H1 (cell line): ENCODE results near the gene GUCY1B1. TPM values are rescaled to one million over a fixed set of nuclear protein-coding genes. Genes with fewer than 3 reads are reported as not detected.

Experiments used
- CTCF ChIA-PET: fragments of 300-600 bp; sonication (Branson Sonifier 250); formaldehyde crosslinking; loops from one replicate; lab custom pipeline; 2021; ENCODE audit not compliant: partially characterized antibody; lab: Charles Lee
- POLR2A ChIA-PET: fragments of 300-600 bp; sonication (Branson Sonifier 250); formaldehyde crosslinking; loops from one replicate; lab custom pipeline; 2021; ENCODE audit warnings: inconsistent platforms; ENCODE audit not compliant: partially characterized antibody; lab: Charles Lee
- DNase-seq, 2 experiments: peaks; one replicate each; pipeline versions ENCODE4 v3.0.0 to v3.0.0-alpha.2; 2010 to 2022; ENCODE audit warnings: low spot score in 2 of 2, low read depth in 1 of 2, mixed read lengths in 1 of 2
- FAIRE-seq: peaks from 2 replicates; lab custom pipeline; 2011; peaks lifted over from hg19 to GRCh38; lab: Jason Lieb, UNC
- H2AFZ ChIP-seq: 2 replicates; pipeline ENCODE4 v1.8.1; 2012; ENCODE audit warnings: low read length, inconsistent platforms
- H2AK5ac ChIP-seq: 2 replicates; pipeline ENCODE4 v1.6.1; 2013; ENCODE audit warnings: low read depth, low read length
- H2BK120ac ChIP-seq: replicated peaks from 2 replicates; pipeline ENCODE3; 2013; ENCODE audit warnings: low read depth, low read length, inconsistent platforms
- H2BK12ac ChIP-seq: 2 replicates; pipeline ENCODE4 v1.6.1; 2013; ENCODE audit warnings: low read depth, low read length
- H2BK15ac ChIP-seq: 2 replicates; pipeline ENCODE4 v1.6.1; 2013; ENCODE audit warnings: low read length
- H2BK20ac ChIP-seq: 2 replicates; pipeline ENCODE4 v1.6.1; 2013; ENCODE audit warnings: low read length
- H2BK5ac ChIP-seq: 2 replicates; pipeline ENCODE4 v1.6.1; 2013; ENCODE audit warnings: low read depth, low read length
- H3K14ac ChIP-seq: 2 replicates; pipeline ENCODE4 v1.6.1; 2013; ENCODE audit warnings: inconsistent platforms; ENCODE audit not compliant: insufficient read length
- H3K18ac ChIP-seq: 2 replicates; pipeline ENCODE4 v1.6.1; 2013; ENCODE audit warnings: low read length; ENCODE audit errors: extremely low read depth
- H3K23ac ChIP-seq: 2 replicates; pipeline ENCODE4 v1.6.1; 2013; ENCODE audit warnings: inconsistent platforms; ENCODE audit not compliant: insufficient read length
- H3K23me2 ChIP-seq: 2 replicates; pipeline ENCODE4 v1.6.1; 2013; ENCODE audit warnings: low read depth, low read length
- H3K27ac ChIP-seq: 2 replicates; pipeline ENCODE4 v1.6.1; 2011; ENCODE audit warnings: low read depth, low read length, inconsistent platforms
- H3K27me3 ChIP-seq, 4 experiments: replicated peaks in 1 of 4; 1 replicate in 1 of 4; 2 replicates in 3 of 4; pipeline versions ENCODE4 v1.6.1 to v1.8.1; 2011 to 2013; ENCODE audit warnings: low read length in 3 of 4, mild to moderate bottlenecking in 3 of 4, inconsistent platforms in 2 of 4, mixed read lengths in 2 of 4, moderate library complexity in 1 of 4; ENCODE audit not compliant: control insufficient read depth in 3 of 4, insufficient read depth in 3 of 4; ENCODE audit errors: extremely low read depth in 1 of 4
- H3K36me3 ChIP-seq, 4 experiments: 2 replicates each; pipeline versions ENCODE4 v1.6.1 to v1.8.1; 2011 to 2013; ENCODE audit warnings: mild to moderate bottlenecking in 4 of 4, low read length in 3 of 4, moderate library complexity in 2 of 4, control low read depth in 1 of 4, inconsistent platforms in 1 of 4; ENCODE audit not compliant: insufficient read depth in 4 of 4, control insufficient read depth in 2 of 4
- H3K4ac ChIP-seq: replicated peaks from 2 replicates; pipeline ENCODE3; 2013; ENCODE audit warnings: low read length, low read depth, mixed read lengths, inconsistent platforms; ENCODE audit not compliant: insufficient read length
- H3K4me1 ChIP-seq, 4 experiments: replicated peaks in 1 of 4; 1 replicate in 1 of 4; 2 replicates in 3 of 4; pipeline versions ENCODE4 v1.6.1 to v1.8.1; 2011 to 2013; ENCODE audit warnings: low read length in 3 of 4, inconsistent platforms in 2 of 4, mixed read lengths in 1 of 4; ENCODE audit not compliant: insufficient read depth in 4 of 4, control insufficient read depth in 3 of 4
- H3K4me2 ChIP-seq, 2 experiments: 2 replicates each; pipeline versions ENCODE4 v1.6.1 to v1.8.1; 2011 to 2013; ENCODE audit warnings: low read depth in 2 of 2, low read length in 2 of 2, control low read depth in 1 of 2, inconsistent platforms in 1 of 2, mild to moderate bottlenecking in 1 of 2; ENCODE audit not compliant: insufficient read depth in 1 of 2
- H3K4me3 ChIP-seq, 4 experiments: fragments of 200-600, 300-600 bp in 1 of 4; sonication (generic), shearing (Covaris generic), sonication (Bioruptor Twin) in 1 of 4; 2 replicates each; pipeline versions ENCODE4 v1.5.1 to v1.8.1; 2011 to 2016; ENCODE audit warnings: low read length in 4 of 4, low read depth in 3 of 4, control low read depth in 2 of 4, inconsistent platforms in 2 of 4, mild to moderate bottlenecking in 2 of 4, mixed read lengths in 1 of 4, moderate library complexity in 1 of 4; ENCODE audit not compliant: insufficient read depth in 2 of 4; ENCODE audit errors: extremely low read depth in 1 of 4
- H3K56ac ChIP-seq: replicated peaks from 2 replicates; pipeline ENCODE3; 2013; ENCODE audit warnings: low read depth, mild to moderate bottlenecking, mixed read lengths, low read length, inconsistent platforms; ENCODE audit not compliant: insufficient read length
- H3K79me1 ChIP-seq: 2 replicates; pipeline ENCODE4 v1.6.1; 2013; ENCODE audit warnings: low read depth, low read length, control low read depth
- H3K79me2 ChIP-seq, 2 experiments: 2 replicates each; pipeline versions ENCODE4 v1.6.1 to v1.8.1; 2012 to 2013; ENCODE audit warnings: low read length in 2 of 2, mild to moderate bottlenecking in 2 of 2, inconsistent platforms in 1 of 2; ENCODE audit not compliant: insufficient read depth in 2 of 2, control insufficient read depth in 1 of 2
- H3K9ac ChIP-seq, 4 experiments: replicated peaks in 1 of 4; 1 replicate in 1 of 4; 2 replicates in 3 of 4; pipeline versions ENCODE4 v1.6.1 to v1.8.1; 2011 to 2013; ENCODE audit warnings: low read depth in 3 of 4, low read length in 3 of 4, control low read depth in 2 of 4, mild to moderate bottlenecking in 2 of 4, moderate library complexity in 2 of 4, inconsistent platforms in 1 of 4; ENCODE audit errors: extremely low read depth in 1 of 4
- H3K9me3 ChIP-seq, 2 experiments: 2 replicates each; pipeline versions ENCODE4 v1.6.1 to v1.8.1; 2012 to 2013; ENCODE audit warnings: mild to moderate bottlenecking in 2 of 2, moderate library complexity in 2 of 2, control low read depth in 1 of 2, inconsistent platforms in 1 of 2, low read depth in 1 of 2, low read length in 1 of 2, mixed read lengths in 1 of 2; ENCODE audit not compliant: insufficient read depth in 2 of 2
- H4K20me1 ChIP-seq, 2 experiments: replicated peaks in 1 of 2; 2 replicates each; pipeline versions ENCODE3 to v1.8.1; 2011 to 2013; ENCODE audit warnings: inconsistent platforms in 2 of 2, low read length in 2 of 2, mild to moderate bottlenecking in 1 of 2; ENCODE audit not compliant: insufficient read depth in 2 of 2, control insufficient read depth in 1 of 2
- H4K5ac ChIP-seq: 2 replicates; pipeline ENCODE4 v1.6.1; 2013; ENCODE audit warnings: low read length, low read depth, mixed read lengths, inconsistent platforms; ENCODE audit not compliant: insufficient read length
- H4K8ac ChIP-seq: 2 replicates; pipeline ENCODE4 v1.8.0; 2013; ENCODE audit warnings: mild to moderate bottlenecking, moderate library complexity, low read length, inconsistent platforms; ENCODE audit not compliant: insufficient read depth; ENCODE audit errors: extremely low read depth
- H4K91ac ChIP-seq: replicated peaks from 2 replicates; pipeline ENCODE3; 2013; ENCODE audit warnings: low read length, mixed read lengths, inconsistent platforms; ENCODE audit not compliant: insufficient read length
- BACH1 ChIP-seq: IDR thresholded peaks from 2 replicates; pipeline ENCODE4 v1.6.1; 2012; ENCODE audit warnings: low read length, improper control_type of control experiment
- CEBPB ChIP-seq: IDR thresholded peaks from 2 replicates; pipeline ENCODE4 v1.6.1; 2012; ENCODE audit warnings: low read depth, low read length
- CTCF ChIP-seq, 3 experiments: IDR thresholded peaks; 1 replicate in 2 of 3; 2 replicates in 1 of 3; pipeline versions ENCODE4 v1.5.1 to v1.6.1; 2011; ENCODE audit warnings: low read length in 3 of 3, mild to moderate bottlenecking in 3 of 3, inconsistent platforms in 2 of 3, low read depth in 1 of 3, moderate library complexity in 1 of 3; ENCODE audit not compliant: insufficient read depth in 1 of 3; ENCODE audit errors: control extremely low read depth in 1 of 3
- EZH2 ChIP-seq: fragments of 200-600 bp; sonication (generic); IDR thresholded peaks from 2 replicates; pipeline ENCODE4 v1.7.1; 2012; ENCODE audit warnings: low read depth, mild to moderate bottlenecking, moderate library complexity, low read length, inconsistent platforms; ENCODE audit not compliant: severe bottlenecking
- KDM4A ChIP-seq: IDR thresholded peaks from one replicate; pipeline ENCODE4 v1.7.1; 2012; ENCODE audit warnings: low read depth, mild to moderate bottlenecking, moderate library complexity, low read length, inconsistent platforms; ENCODE audit not compliant: severe bottlenecking
- RXRA ChIP-seq: IDR thresholded peaks from 2 replicates; pipeline ENCODE4 v1.6.1; 2011; ENCODE audit warnings: low read depth, mild to moderate bottlenecking, low read length, moderate library complexity; ENCODE audit not compliant: insufficient read depth
- SP1 ChIP-seq: IDR thresholded peaks from 2 replicates; pipeline ENCODE4 v1.6.1; 2011; ENCODE audit warnings: low read depth, low read length
- TCF12 ChIP-seq: IDR thresholded peaks from 2 replicates; pipeline ENCODE4 v1.6.1; 2011; ENCODE audit warnings: low read depth, mild to moderate bottlenecking, low read length
- USF2 ChIP-seq: IDR thresholded peaks from 2 replicates; pipeline ENCODE4 v1.6.1; 2011; ENCODE audit warnings: low read length, improper control_type of control experiment
- polyA plus RNA-seq, 7 experiments: library from polyadenylated mRNA; depleted of rRNA in 3 of 7; stranded (reverse) in 5 of 7; unstranded in 2 of 7; fragments of >200 nt in 5 of 7; fragments of 200-250 nt in 2 of 7; gene quantifications; 1 replicate in 5 of 7; 2 replicates in 1 of 7; 4 replicates in 1 of 7; pipeline versions ENCODE4 v1.2.1 to v1.2.3, GENCODE V29; 2011 to 2013; ENCODE audit warnings: missing spikeins in 2 of 7, mixed read lengths in 2 of 7
- total RNA-seq: library from RNA; stranded (reverse); fragmentation: NEBNext Ultra II Directional; extraction: Animal tissue kit (Norgen Biotek cat#: 25700); gene quantifications from 2 replicates; pipeline ENCODE4 v1.2.1, GENCODE V29; 2021
- TF ChIP-seq, protein P1 (sequence below): IDR thresholded peaks from 2 replicates; pipeline ENCODE4 v1.6.1; 2012; ENCODE audit warnings: low read length, inconsistent platforms

The GUCY1B1 gene
- total and polyA plus RNA-seq, 2 of the 8 experiments (the other 6 are each of a cell fraction or from before 2014, with no cell fraction given) = 1.5 to 2.9 TPM

DNA sequence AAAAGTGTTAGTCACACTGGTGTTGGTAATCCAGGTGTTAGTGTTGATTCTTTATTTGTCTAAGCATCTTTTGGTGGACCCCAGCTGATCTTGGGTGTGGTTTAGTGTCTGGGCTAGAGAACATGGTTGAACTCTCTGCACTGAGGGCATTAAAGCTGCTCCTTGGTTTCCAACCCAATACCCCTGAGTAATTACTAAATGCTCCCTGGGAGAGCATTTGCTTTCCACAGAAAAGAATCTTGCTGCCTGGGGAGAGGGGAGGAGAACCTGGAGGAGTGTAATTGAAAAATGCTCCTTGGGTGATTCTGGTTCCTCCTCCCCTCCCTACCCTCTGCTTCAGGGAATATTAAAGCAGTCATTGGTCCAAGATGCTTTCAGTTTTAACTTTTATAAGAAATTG lies 3.1 kb downstream of the GUCY1B1 start:
- Histone ChIP-seq H3K14ac (no peak overlapping the region), H2AK5ac (no peak overlapping the region), H3K23ac (no peak overlapping the region), H3K56ac (no peak overlapping the region), H2BK5ac (no peak overlapping the region), H3K79me1 (no peaks in the 10 kb centered on the region), H3K18ac (no peak overlapping the region), H3K4ac (no peak overlapping the region), H3K27me3 (peaks cover 3 to 16% (median 9%) of the 10 kb centered on the region in 4 experiments), H2BK15ac (no peak overlapping the region), H3K79me2 (no peaks in the 10 kb centered on the region), H3K27ac (no peak overlapping the region), H3K4me2 (no peak overlapping the region), H3K9ac (no peak overlapping the region), H3K9me3 (no peaks in the 10 kb centered on the region), H2BK120ac (no peak overlapping the region), H2BK20ac (no peak overlapping the region), H4K20me1 (no peaks in the 10 kb centered on the region), H3K36me3 (no peaks in the 10 kb centered on the region), H4K91ac (no peak overlapping the region), H4K5ac (no peak overlapping the region), H3K4me3 (no peak overlapping the region), H4K8ac (no peak overlapping the region), H2BK12ac (no peak overlapping the region), H2AFZ (no peak overlapping the region), H3K23me2 (peaks cover 7% of the 10 kb centered on the region; the same call in 1 of the 2 replicates), H3K4me1 (peaks cover 0 to 6% (median 0%) of the 10 kb centered on the region in 4 experiments; a peak in 2 of 7 replicates)
- CTCF ChIA-PET = interaction anchor here (0.7 kb wide), 1 partner anchor 191 kb away, joined by 3 read pairs; no protein-coding TSS in a partner anchor
- DNase-seq (no peak), FAIRE-seq (no peak)
- POLR2A ChIA-PET = no interaction called here
- TF ChIP-seq USF2 (no peak), CEBPB (no peak), KDM4A (no peak), TCF12 (no peak), CTCF (IDR thresholded peaks at IDR 0.05; ENCODE audit: control extremely low read depth in 1 of 3, insufficient read depth in 1 of 3, low read depth in 1 of 3, low read length in 3 of 3) (no peak), BACH1 (no peak), SP1 (no peak), EZH2 (no peak), RXRA (no peak)
- TF ChIP-seq, protein P1, sequence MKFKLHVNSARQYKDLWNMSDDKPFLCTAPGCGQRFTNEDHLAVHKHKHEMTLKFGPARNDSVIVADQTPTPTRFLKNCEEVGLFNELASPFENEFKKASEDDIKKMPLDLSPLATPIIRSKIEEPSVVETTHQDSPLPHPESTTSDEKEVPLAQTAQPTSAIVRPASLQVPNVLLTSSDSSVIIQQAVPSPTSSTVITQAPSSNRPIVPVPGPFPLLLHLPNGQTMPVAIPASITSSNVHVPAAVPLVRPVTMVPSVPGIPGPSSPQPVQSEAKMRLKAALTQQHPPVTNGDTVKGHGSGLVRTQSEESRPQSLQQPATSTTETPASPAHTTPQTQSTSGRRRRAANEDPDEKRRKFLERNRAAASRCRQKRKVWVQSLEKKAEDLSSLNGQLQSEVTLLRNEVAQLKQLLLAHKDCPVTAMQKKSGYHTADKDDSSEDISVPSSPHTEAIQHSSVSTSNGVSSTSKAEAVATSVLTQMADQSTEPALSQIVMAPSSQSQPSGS = no peak
